ENCODE measurements around the gene IFNL3. TPM values are rescaled to one million over a fixed set of nuclear protein-coding genes. Genes with fewer than 3 reads are reported as not detected.

The IFNL3 gene
- total RNA-seq, 1 donor from 2014 or later, result not detected

GRCh38 chr19:39193803-39194202 is 51.0 kb downstream of the IFNL3 start:
- H4K20me1 ChIP-seq (ENCODE audit: insufficient read depth, low read length), result no peaks in the 10 kb centered on the region
- H2AFZ ChIP-seq (ENCODE audit: low read depth, low read length), result no peak overlapping the region
- H3K4me2 ChIP-seq (ENCODE audit: low read length), result no peak overlapping the region
- no peaks in the 10 kb centered on the region for H3K36me3 ChIP-seq (ENCODE audit: insufficient read depth, low read length)
- no peak overlapping the region for H3K4me3 Mint-ChIP-seq (ENCODE audit: unreplicated experiment)
- H3K27me3 ChIP-seq (ENCODE audit: insufficient read depth, low read length), result peaks cover 33% of the 10 kb centered on the region
- H3K4me3 ChIP-seq (ENCODE audit: insufficient read depth, low read depth, low read length), result no peak overlapping the region
- TF ChIP-seq, protein P1, sequence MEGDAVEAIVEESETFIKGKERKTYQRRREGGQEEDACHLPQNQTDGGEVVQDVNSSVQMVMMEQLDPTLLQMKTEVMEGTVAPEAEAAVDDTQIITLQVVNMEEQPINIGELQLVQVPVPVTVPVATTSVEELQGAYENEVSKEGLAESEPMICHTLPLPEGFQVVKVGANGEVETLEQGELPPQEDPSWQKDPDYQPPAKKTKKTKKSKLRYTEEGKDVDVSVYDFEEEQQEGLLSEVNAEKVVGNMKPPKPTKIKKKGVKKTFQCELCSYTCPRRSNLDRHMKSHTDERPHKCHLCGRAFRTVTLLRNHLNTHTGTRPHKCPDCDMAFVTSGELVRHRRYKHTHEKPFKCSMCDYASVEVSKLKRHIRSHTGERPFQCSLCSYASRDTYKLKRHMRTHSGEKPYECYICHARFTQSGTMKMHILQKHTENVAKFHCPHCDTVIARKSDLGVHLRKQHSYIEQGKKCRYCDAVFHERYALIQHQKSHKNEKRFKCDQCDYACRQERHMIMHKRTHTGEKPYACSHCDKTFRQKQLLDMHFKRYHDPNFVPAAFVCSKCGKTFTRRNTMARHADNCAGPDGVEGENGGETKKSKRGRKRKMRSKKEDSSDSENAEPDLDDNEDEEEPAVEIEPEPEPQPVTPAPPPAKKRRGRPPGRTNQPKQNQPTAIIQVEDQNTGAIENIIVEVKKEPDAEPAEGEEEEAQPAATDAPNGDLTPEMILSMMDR (IDR thresholded peaks at IDR 0.05; ENCODE audit: insufficient read depth, low read depth, low read length), result no peak
- TF ChIP-seq EZH2 (IDR thresholded peaks at IDR 0.05; ENCODE audit: insufficient read depth, low read length), result no peak
- DNase-seq (ENCODE audit: low read depth) (no peak), FAIRE-seq (no peak)
- peaks cover 50% of the 10 kb centered on the region for H3K27me3 Mint-ChIP-seq (ENCODE audit: low read depth, unreplicated experiment)
- peaks cover 2% of the 10 kb centered on the region for H3K4me1 Mint-ChIP-seq (ENCODE audit: low read depth, unreplicated experiment)
- H3K36me3 Mint-ChIP-seq (ENCODE audit: low read depth, unreplicated experiment), result no peaks in the 10 kb centered on the region
- no peaks in the 10 kb centered on the region for H3K9me3 Mint-ChIP-seq (ENCODE audit: unreplicated experiment)
- no peaks in the 10 kb centered on the region for H3K9me3 ChIP-seq (ENCODE audit: insufficient read depth, low read depth, low read length)
- H3K79me2 ChIP-seq (ENCODE audit: insufficient read depth, low read length), result no peaks in the 10 kb centered on the region
- no peak overlapping the region for H3K27ac ChIP-seq (ENCODE audit: low read depth, low read length)
- no peaks in the 10 kb centered on the region for H3K4me1 ChIP-seq (ENCODE audit: insufficient read depth, low read length)
- H3K9ac ChIP-seq (ENCODE audit: low read length), result no peak overlapping the region
- H3K27ac Mint-ChIP-seq (ENCODE audit: unreplicated experiment), result no peak overlapping the region

Other genes with a start within 250 kb of the IFNL3 start
- 4.1 and 7.1 TPM in 2 replicates for gene FBXO27, start 212.5 kb downstream of the IFNL3 start, total RNA-seq
- gene ACP7, start 160.6 kb downstream of the IFNL3 start, total RNA-seq, result not detected in 2 replicates
- 48.0 and 51.1 TPM in 2 replicates for gene PAK4, start 119.2 kb downstream of the IFNL3 start, total RNA-seq
- gene NCCRP1, start 48.0 kb downstream of the IFNL3 start, total RNA-seq, result not detected in 2 replicates
- gene SYCN, start 40.7 kb downstream of the IFNL3 start, total RNA-seq, result not detected in 2 replicates
- gene IFNL4, start 3.9 kb upstream of the IFNL3 start, total RNA-seq, result not detected in 2 replicates
- not detected in 2 replicates for gene IFNL2, start 23.4 kb upstream of the IFNL3 start, total RNA-seq
- gene IFNL1, start 51.4 kb upstream of the IFNL3 start, total RNA-seq, result 0.52 and 1.3 TPM in 2 replicates
- gene LRFN1, start 75.9 kb upstream of the IFNL3 start, total RNA-seq, result 1.5 and 2.0 TPM in 2 replicates
- gene GMFG, start 91.0 kb upstream of the IFNL3 start, total RNA-seq, result 0.79 and 1.1 TPM in 2 replicates
- gene SAMD4B, start 97.4 kb upstream of the IFNL3 start, total RNA-seq, result 95.0 and 98.6 TPM in 2 replicates
- 42.0 and 43.2 TPM in 2 replicates for gene PAF1, start 146.1 kb upstream of the IFNL3 start, total RNA-seq
- 27.0 and 29.9 TPM in 2 replicates for gene MED29, start 146.4 kb upstream of the IFNL3 start, total RNA-seq
- 21.6 and 28.0 TPM in 2 replicates for gene ZFP36, start 161.8 kb upstream of the IFNL3 start, total RNA-seq
- gene PLEKHG2, start 167.7 kb upstream of the IFNL3 start, total RNA-seq, result 101 and 102 TPM in 2 replicates
- 1,194 and 1,329 TPM in 2 replicates for gene RPS16, start 190.9 kb upstream of the IFNL3 start, total RNA-seq
- gene SUPT5H, start 200.6 kb upstream of the IFNL3 start, total RNA-seq, result 163 and 171 TPM in 2 replicates
- 85.3 and 97.2 TPM in 2 replicates for gene TIMM50, start 235.8 kb upstream of the IFNL3 start, total RNA-seq

All from astrocyte (in vitro differentiated cells and primary cell).